Endothelial cell of umbilical vein (primary cell): ENCODE results near the gene FBXL4. TPM values are rescaled to one million over a fixed set of nuclear protein-coding genes. Genes with fewer than 3 reads are reported as not detected.

Experiments
- Bru-seq: library from RNA; stranded (reverse); fragments of 400-500 nt; gene quantifications from one replicate; lab custom pipeline; 2021; lab: Mats Ljungman, UMichigan
- BruChase-seq, 2 experiments: library from RNA; stranded (reverse); fragments of 400-500 nt; gene quantifications; one replicate each; lab custom pipeline; 2021; lab: Mats Ljungman, UMichigan
- BruUV-seq: library from RNA; stranded (reverse); fragments of 400-500 nt; replicated peaks from 2 replicates; lab custom pipeline; 2021; lab: Mats Ljungman, UMichigan
- CTCF ChIA-PET: fragments of 300-600, 350-600 bp; sonication (Branson Sonifier 250); formaldehyde crosslinking; loops from one replicate; lab custom pipeline; 2021; ENCODE audit warnings: antibody characterized with exemption, inconsistent platforms; lab: Charles Lee
- POLR2A ChIA-PET: fragments of 300-600, 350-600 bp; sonication (Branson Sonifier 250); formaldehyde crosslinking; loops from one replicate; lab custom pipeline; 2021; ENCODE audit warnings: antibody characterized with exemption, inconsistent platforms; lab: Charles Lee
- DNase-seq: peaks from one replicate; pipeline ENCODE4 v3.0.0-alpha.2; 2011; ENCODE audit warnings: low read depth, low spot score
- FAIRE-seq: peaks from 2 replicates; lab custom pipeline; 2011; peaks lifted over from hg19 to GRCh38; lab: Jason Lieb, UNC
- H2AFZ ChIP-seq: 2 replicates; pipeline ENCODE4 v1.6.0; 2012; ENCODE audit warnings: low read depth, low read length, control low read depth, inconsistent platforms
- H3K27ac ChIP-seq: 2 replicates; pipeline ENCODE4 v1.5.1; 2011; ENCODE audit warnings: low read depth, mild to moderate bottlenecking, control low read depth, low read length, moderate library complexity; ENCODE audit not compliant: insufficient read depth
- H3K27me3 ChIP-seq, 2 experiments: 2 replicates each; pipeline versions ENCODE4 v1.6.0 to v1.6.1; 2011; ENCODE audit warnings: low read length in 2 of 2, mixed read lengths in 1 of 2; ENCODE audit not compliant: control insufficient read depth in 2 of 2, insufficient read depth in 2 of 2
- H3K36me3 ChIP-seq, 2 experiments: 2 replicates in 1 of 2; 3 replicates in 1 of 2; pipeline ENCODE4 v1.5.1; 2011; ENCODE audit warnings: low read length in 2 of 2, mild to moderate bottlenecking in 1 of 2, moderate library complexity in 1 of 2; ENCODE audit not compliant: control insufficient read depth in 2 of 2, insufficient read depth in 2 of 2; ENCODE audit errors: extremely low read depth in 1 of 2
- H3K4me1 ChIP-seq: 3 replicates; pipeline ENCODE4 v1.5.1; 2011; ENCODE audit warnings: mild to moderate bottlenecking, low read length; ENCODE audit not compliant: control insufficient read depth, insufficient read depth; ENCODE audit errors: extremely low read depth
- H3K4me2 ChIP-seq: 2 replicates; pipeline ENCODE4 v1.6.1; 2011; ENCODE audit warnings: low read length, control low read depth, mixed read lengths; ENCODE audit not compliant: insufficient read depth
- H3K4me3 ChIP-seq, 3 experiments: fragments of 200-600 bp in 1 of 3; sonication (generic), shearing (Covaris generic) in 1 of 3; replicated peaks in 1 of 3; 2 replicates each; pipeline ENCODE4 v1.5.1; 2011 to 2016; ENCODE audit warnings: control low read depth in 3 of 3, low read length in 3 of 3, mild to moderate bottlenecking in 2 of 3, inconsistent platforms in 1 of 3, low read depth in 1 of 3, moderate library complexity in 1 of 3; ENCODE audit not compliant: insufficient read depth in 1 of 3
- H3K79me2 ChIP-seq: 2 replicates; pipeline ENCODE4 v1.6.0; 2012; ENCODE audit warnings: low read length, inconsistent platforms; ENCODE audit not compliant: control insufficient read depth, insufficient read depth
- H3K9ac ChIP-seq: replicated peaks from 2 replicates; pipeline ENCODE3; 2011; ENCODE audit warnings: low read length, control low read depth; ENCODE audit not compliant: insufficient read depth; ENCODE audit errors: extremely low read depth
- H3K9me1 ChIP-seq: replicated peaks from 3 replicates; pipeline ENCODE4 v1.6.0; 2011; ENCODE audit warnings: mild to moderate bottlenecking, low read length; ENCODE audit not compliant: control insufficient read depth, insufficient read depth; ENCODE audit errors: extremely low read depth
- H3K9me3 ChIP-seq: replicated peaks from 2 replicates; pipeline ENCODE4 v1.5.1; 2012; ENCODE audit warnings: low read length, inconsistent platforms; ENCODE audit not compliant: control insufficient read depth, insufficient read depth
- H4K20me1 ChIP-seq: replicated peaks from 2 replicates; pipeline ENCODE3; 2011; ENCODE audit warnings: mild to moderate bottlenecking, low read length; ENCODE audit not compliant: control insufficient read depth, insufficient read depth; ENCODE audit errors: extremely low read depth
- CTCF ChIP-seq, 2 donors: IDR thresholded peaks; 1 replicate in 1 of 2; 2 replicates in 1 of 2; pipeline ENCODE4 v1.5.1; 2011; ENCODE audit warnings: low read length in 2 of 2, mild to moderate bottlenecking in 2 of 2, moderate library complexity in 2 of 2, control low read depth in 1 of 2, inconsistent platforms in 1 of 2, low read depth in 1 of 2; ENCODE audit not compliant: insufficient read depth in 1 of 2; ENCODE audit errors: extremely low read depth in 1 of 2
- EZH2 ChIP-seq: IDR thresholded peaks from 2 replicates; pipeline ENCODE4 v1.6.1; 2012; ENCODE audit warnings: borderline replicate concordance, low read depth, mild to moderate bottlenecking, moderate library complexity, low read length, inconsistent platforms; ENCODE audit not compliant: severe bottlenecking
- FOS ChIP-seq: IDR thresholded peaks from 2 replicates; pipeline ENCODE4 v1.6.1; 2011; ENCODE audit warnings: mild to moderate bottlenecking, low read length, moderate library complexity, borderline replicate concordance; ENCODE audit not compliant: insufficient read depth
- GATA2 ChIP-seq: IDR thresholded peaks from 2 replicates; pipeline ENCODE4 v1.7.0; 2011; ENCODE audit warnings: low read depth, mild to moderate bottlenecking, moderate library complexity, mixed read lengths, low read length; ENCODE audit not compliant: insufficient read length, insufficient read depth
- JUN ChIP-seq: IDR thresholded peaks from 2 replicates; pipeline ENCODE4 v1.6.1; 2011; ENCODE audit warnings: borderline replicate concordance, low read depth; ENCODE audit not compliant: insufficient read length, insufficient read depth
- MAX ChIP-seq: IDR thresholded peaks from 2 replicates; pipeline ENCODE4 v1.6.1; 2011; ENCODE audit not compliant: insufficient read depth, insufficient read length
- MYC ChIP-seq: IDR thresholded peaks from one replicate; pipeline ENCODE4 v1.6.1; 2011; ENCODE audit warnings: mild to moderate bottlenecking, low read depth, low read length
- POLR2A ChIP-seq: IDR thresholded peaks from 2 replicates; pipeline ENCODE4 v1.6.1; 2012; ENCODE audit warnings: low read depth, mild to moderate bottlenecking, control low read depth, low read length
- POLR2AphosphoS5 ChIP-seq: IDR thresholded peaks from 2 replicates; pipeline ENCODE4 v1.6.1; 2012; ENCODE audit warnings: low read depth, mild to moderate bottlenecking, control low read depth, low read length, moderate library complexity; ENCODE audit not compliant: insufficient read depth
- dilution Hi-C: fragments of 300-500 bp; cut with MboI; formaldehyde crosslinking; loops from one replicate; pipeline ENCODE4 v1.15.0; 2019; ENCODE audit warnings: low sequenced_read_pairs; ENCODE audit not compliant: extremely low pct_ligation_motif_present
- intact Hi-C: fragments of 100-400 bp; cut with micrococcal nuclease; formaldehyde crosslinking; loops from one replicate; pipeline ENCODE4 v1.10.0; 2022
- long read RNA-seq: library from polyadenylated mRNA; stranded (forward); transcript quantifications from one replicate; pipeline ENCODE4 v2.0.0, GENCODE V29; 2021
- polyA minus RNA-seq, 3 experiments: library from RNA; depleted of rRNA, polyadenylated mRNA; stranded (reverse); fragments of >200 nt; gene quantifications; 1 replicate in 1 of 3; 2 replicates in 2 of 3; pipeline ENCODE4 v1.2.3, GENCODE V29; 2011
- polyA plus RNA-seq, 4 experiments: library from polyadenylated mRNA; depleted of rRNA in 3 of 4; stranded (reverse) in 3 of 4; unstranded in 1 of 4; fragments of >200 nt; gene quantifications; 2 replicates each; pipeline versions ENCODE4 v1.2.1 to v1.2.3, GENCODE V29; 2011 to 2012; ENCODE audit warnings: missing spikeins in 1 of 4
- total RNA-seq: library from RNA; stranded (reverse); gene quantifications from 2 replicates; pipeline ENCODE4 v1.2.3, GENCODE V29; 2021

The FBXL4 gene
- total RNA-seq (9.4 and 9.8 TPM in 2 replicates), polyA plus RNA-seq (5.6 and 7.0 TPM in 2 replicates), polyA minus RNA-seq (17.3 and 21.6 TPM in 2 replicates), Bru-seq, nascent RNA (percentile 78 among the genes with signal in this experiment), BruChase-seq, experiment 1, labeled RNA remaining after a 6-hour chase (percentile 68 among the genes with signal in this experiment), BruChase-seq, experiment 2, labeled RNA remaining after a 2-hour chase (percentile 84 among the genes with signal in this experiment)
- 5.9 and 6.0 TPM in 2 replicates for polyA plus RNA-seq (2011; cell fraction: cytosol; rRNA removed)
- 8.6 and 9.0 TPM in 2 replicates for polyA plus RNA-seq (2011; cell fraction: nucleus; rRNA removed)
- polyA plus RNA-seq (2012): 4.2 and 5.6 TPM in 2 replicates
- polyA minus RNA-seq (2011; cell fraction: cytosol; rRNA and poly(A)+ RNA removed): 10.5 TPM
- 14.0 and 23.3 TPM in 2 replicates for polyA minus RNA-seq (2011; cell fraction: nucleus; rRNA and poly(A)+ RNA removed)
- long read RNA-seq, full-length matches to known transcripts: 6 of 14 reads
- long read RNA-seq, partial matches to known transcripts: 1 of 14 reads
- long read RNA-seq, other reads (novel, unspliced or antisense): 7 of 14 reads

- Histone ChIP-seq H3K79me2 (peaks cover 18% of the 10 kb centered on the region), H3K9ac (peak within 1 kb of the TSS; percentile 88), H2AFZ (peak within 1 kb of the TSS; percentile 92), H3K4me3 (peak within 1 kb of the TSS; percentile 46 to 92 (median 92)), H3K36me3 (no peaks in the 10 kb centered on the region), H4K20me1 (no peaks in the 10 kb centered on the region), H3K9me3 (no peaks in the 10 kb centered on the region), H3K4me1 (peaks cover 9% of the 10 kb centered on the region), H3K27me3 (peaks cover 5 to 19% of the 10 kb centered on the region in 2 experiments), H3K4me2 (peak within 1 kb of the TSS; percentile 96), H3K27ac (peak within 1 kb of the TSS; percentile 71), H3K9me1 (no peaks in the 10 kb centered on the region)
- peak; percentile 74 for DNase-seq
- FAIRE-seq: peak; percentile 15
- dilution Hi-C loops: no loop called here
- TF ChIP-seq CTCF (IDR thresholded peaks at IDR 0.05; ENCODE audit: extremely low read depth in 1 of 2, insufficient read depth in 1 of 2, low read depth in 1 of 2, low read length in 2 of 2): no peak
- no peak for TF ChIP-seq GATA2
- no peak for TF ChIP-seq MAX
- peak; percentile 39 for TF ChIP-seq MYC
- TF ChIP-seq FOS: no peak
- TF ChIP-seq EZH2: no peak
- TF ChIP-seq POLR2AphosphoS5: peak; percentile 81
- peak; percentile 65 for TF ChIP-seq POLR2A
- TF ChIP-seq JUN: no peak
- ChIA-PET CTCF (interaction anchor here (1.1 to 1.2 kb wide), 2 partner anchors 10 to 18 kb away, joined by 3 to 6 read pairs; no protein-coding TSS in a partner anchor), POLR2A (interaction anchor here (1.0 kb wide), 1 partner anchor 10 kb away, joined by 6 read pairs; no protein-coding TSS in a partner anchor)
- BruUV-seq: no TSS peak
- intact Hi-C loops: loop anchor here (1.0 kb wide), 2 partner anchors 10 to 15 kb away; no protein-coding TSS in a partner anchor
Measured at GRCh38 chr6:98947411-98948292, at the start of gene FBXL4. Gene FBXL4 (minus strand): TSS chr6:98947946. CDS start chr6:98926988, 20,958 bp downstream.
